HAP-1 (cell line): Measurements from ENCODE around the gene SLC16A2.
"Not testable (repeated sequence)": the region's sequence is repeated elsewhere in the genome, so short reads cannot be mapped to it uniquely, and the experiment has no call there.

Experiments
- DNase-seq, 2 experiments: peaks; one replicate each; pipeline ENCODE4 v3.0.0-alpha.2; 2016 to 2020; ENCODE audit warnings: low spot score in 2 of 2
- H3K27me3 ChIP-seq: fragments of 250-450 bp; sonication (Bioruptor Pico); 2 replicates; pipeline ENCODE4 v1.5.1; 2020; ENCODE audit warnings: low read depth, mild to moderate bottlenecking, moderate library complexity
- H3K36me3 ChIP-seq: fragments of 250-450 bp; sonication (Bioruptor Pico); replicated peaks from 2 replicates; pipeline ENCODE4 v1.5.1; 2020; ENCODE audit warnings: mild to moderate bottlenecking
- H3K4me1 ChIP-seq: fragments of 250-450 bp; sonication (Bioruptor Pico); 2 replicates; pipeline ENCODE4 v1.5.1; 2020; ENCODE audit warnings: mild to moderate bottlenecking
- H3K4me3 ChIP-seq: fragments of 250-450 bp; sonication (Bioruptor Pico); 2 replicates; pipeline ENCODE4 v1.5.1; 2020; ENCODE audit warnings: mild to moderate bottlenecking, moderate library complexity
- H3K9me3 ChIP-seq: fragments of 250-450 bp; sonication (Bioruptor Pico); 2 replicates; pipeline ENCODE4 v1.5.1; 2020; ENCODE audit warnings: mild to moderate bottlenecking, moderate library complexity
- in situ Hi-C: fragments of 300-500 bp; cut with MboI; formaldehyde crosslinking; loops from 3 replicates; pipeline ENCODE4 v1.14.3; 2020; ENCODE audit warnings: low sequenced_read_pairs, inconsistent platforms, mixed read lengths

Gene SLC16A2

GRCh38 chrX:74505437-74505836 is 84.1 kb downstream of the SLC16A2 start:
- H3K4me3 ChIP-seq, result no peak overlapping the region
- no peaks in the 10 kb centered on the region for H3K4me1 ChIP-seq
- in situ Hi-C loops, result no loop called here
- H3K27me3 ChIP-seq, result no peaks in the 10 kb centered on the region
- DNase-seq, result no peak
- no peaks in the 10 kb centered on the region for H3K36me3 ChIP-seq
- H3K9me3 ChIP-seq, result no peaks in the 10 kb centered on the region

DNA sequence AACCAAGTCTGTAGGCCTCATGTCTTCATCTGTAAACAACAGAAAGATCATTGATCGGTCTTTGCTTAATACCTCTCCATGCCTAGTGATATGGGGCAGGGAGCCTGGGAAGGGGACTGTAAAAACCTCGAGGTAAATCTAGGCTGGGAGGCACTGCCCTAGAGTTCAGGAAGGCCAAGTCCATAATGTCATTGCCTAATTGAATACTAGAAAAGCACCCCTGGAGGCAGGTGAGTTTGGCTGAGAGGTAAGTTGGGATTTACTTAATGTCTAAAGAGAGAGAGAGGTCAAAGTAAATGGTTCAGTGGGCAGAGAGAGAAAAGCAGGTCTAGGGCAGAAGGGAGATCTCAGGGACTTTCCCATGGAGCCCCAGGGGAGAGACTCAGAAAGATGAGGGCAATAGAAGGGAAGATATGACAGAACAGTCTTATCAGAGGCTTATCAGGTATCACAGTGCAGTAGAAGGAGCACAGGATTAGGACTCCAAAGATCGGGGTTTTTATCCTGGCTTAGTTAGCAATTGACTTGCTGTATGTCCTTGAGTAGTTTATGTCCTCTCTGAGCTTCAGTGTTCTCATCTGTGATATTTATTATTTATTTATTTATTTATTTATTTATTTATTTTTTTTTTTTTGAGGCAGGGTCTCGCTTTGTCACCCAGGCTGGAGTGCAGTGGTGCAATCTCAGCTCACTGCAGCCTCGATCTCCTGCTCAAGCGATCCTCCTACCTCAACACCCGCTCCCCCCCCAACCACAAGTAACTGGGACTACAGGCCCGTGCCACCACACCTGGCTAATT is 85.2 kb downstream of the SLC16A2 start:
- Histone ChIP-seq H3K9me3 (no peaks in the 10 kb centered on the region), H3K4me1 (no peaks in the 10 kb centered on the region), H3K36me3 (no peaks in the 10 kb centered on the region), H3K27me3 (no peaks in the 10 kb centered on the region), H3K4me3 (no peak overlapping the region)
- in situ Hi-C loops, result no loop called here
- DNase-seq, result no peak

- in situ Hi-C loops, result no loop called here
- no peaks in the 10 kb centered on the region for H3K4me1 ChIP-seq
- H3K9me3 ChIP-seq, result no peaks in the 10 kb centered on the region
- no peak for DNase-seq
- no peak overlapping the region for H3K4me3 ChIP-seq
- H3K27me3 ChIP-seq, result no peaks in the 10 kb centered on the region
- no peaks in the 10 kb centered on the region for H3K36me3 ChIP-seq
Observed at GRCh38 chrX:74507191-74507590, 85.9 kb downstream of the SLC16A2 start.

- no peaks in the 10 kb centered on the region for H3K36me3 ChIP-seq
- no peak for DNase-seq
- no peaks in the 10 kb centered on the region for H3K4me1 ChIP-seq
- H3K4me3 ChIP-seq, result no peak overlapping the region
- in situ Hi-C loops, result no loop called here
- no peaks in the 10 kb centered on the region for H3K9me3 ChIP-seq
- H3K27me3 ChIP-seq, result no peaks in the 10 kb centered on the region
Observed at GRCh38 chrX:74509989-74510388, 88.7 kb downstream of the SLC16A2 start.

DNA sequence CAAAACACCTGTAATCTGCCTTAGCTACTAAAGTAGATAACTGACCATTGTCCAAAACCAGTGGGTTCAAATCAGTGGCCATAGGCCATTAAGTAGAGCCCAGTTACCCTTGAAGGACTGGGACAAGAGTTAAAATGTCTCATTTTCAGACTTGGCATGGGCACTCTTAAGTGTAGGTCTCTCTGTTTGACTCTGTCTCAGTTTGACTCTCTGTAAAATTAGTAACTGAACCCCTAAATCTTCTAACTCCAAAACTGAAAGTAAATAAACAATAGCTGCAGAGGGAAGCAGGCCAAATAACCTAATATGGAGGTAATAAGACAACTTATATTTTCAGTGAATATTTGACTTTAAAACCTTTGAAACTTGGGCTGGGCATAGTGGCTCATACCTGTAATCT is 89.1 kb downstream of the SLC16A2 start:
- no peak overlapping the region for H3K4me3 ChIP-seq
- no peaks in the 10 kb centered on the region for H3K27me3 ChIP-seq
- no peaks in the 10 kb centered on the region for H3K4me1 ChIP-seq
- in situ Hi-C loops, result no loop called here
- H3K9me3 ChIP-seq, result no peaks in the 10 kb centered on the region
- H3K36me3 ChIP-seq, result no peaks in the 10 kb centered on the region
- DNase-seq, result no peak

GRCh38 chrX:74511704-74512103 is 90.4 kb downstream of the SLC16A2 start:
- Histone ChIP-seq H3K4me1 (no peaks in the 10 kb centered on the region), H3K9me3 (no peaks in the 10 kb centered on the region), H3K4me3 (no peak overlapping the region), H3K27me3 (no peaks in the 10 kb centered on the region), H3K36me3 (no peaks in the 10 kb centered on the region)
- in situ Hi-C loops, result no loop called here
- no peak for DNase-seq

DNA sequence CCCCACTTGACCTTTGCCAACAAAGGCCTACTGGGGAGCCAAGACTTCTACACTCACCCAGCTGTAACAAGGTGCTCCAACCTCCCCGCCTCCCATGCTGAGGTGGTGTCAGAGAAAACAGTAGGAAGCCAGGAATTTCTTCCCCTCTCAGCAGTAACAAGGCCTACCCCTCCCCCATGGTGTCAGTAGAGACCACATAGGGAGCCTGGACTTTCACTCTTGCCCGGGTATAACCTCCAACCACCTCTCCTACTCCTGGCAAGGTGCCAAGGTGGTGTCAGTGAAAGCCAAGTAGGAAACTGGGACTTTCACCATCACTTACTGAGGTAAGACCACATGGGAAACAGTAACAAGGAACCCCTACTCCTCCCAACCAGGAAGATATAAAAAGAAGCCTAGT is 93.1 kb downstream of the SLC16A2 start:
- Histone ChIP-seq H3K36me3 (no peaks in the 10 kb centered on the region), H3K27me3 (no peaks in the 10 kb centered on the region), H3K9me3 (no peaks in the 10 kb centered on the region), H3K4me1 (no peaks in the 10 kb centered on the region), H3K4me3 (no peak overlapping the region)
- in situ Hi-C loops, result no loop called here
- DNase-seq, result no peak

DNA sequence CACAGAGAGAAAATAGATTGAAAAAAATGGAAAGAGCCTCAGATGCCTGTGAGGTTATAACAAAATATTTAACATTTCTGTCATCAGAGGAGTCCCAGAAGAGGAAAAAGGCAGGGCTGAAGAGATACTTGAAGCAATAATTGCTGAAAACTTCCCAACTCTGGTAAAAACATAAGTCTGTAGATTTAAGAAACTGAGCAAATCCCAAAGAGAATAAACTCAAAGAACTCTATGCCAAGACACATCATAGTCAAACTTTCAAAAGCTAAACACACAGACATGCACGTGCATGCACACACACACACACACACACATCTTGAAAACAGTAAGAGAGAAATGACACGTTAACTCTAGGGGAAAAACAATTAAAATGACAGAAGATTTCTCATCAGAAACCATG is 94.1 kb downstream of the SLC16A2 start:
- H3K4me1 ChIP-seq, result no peaks in the 10 kb centered on the region
- no peaks in the 10 kb centered on the region for H3K9me3 ChIP-seq
- no peaks in the 10 kb centered on the region for H3K27me3 ChIP-seq
- no peaks in the 10 kb centered on the region for H3K36me3 ChIP-seq
- in situ Hi-C loops, result no loop called here
- no peak for DNase-seq
- no peak overlapping the region for H3K4me3 ChIP-seq

DNA sequence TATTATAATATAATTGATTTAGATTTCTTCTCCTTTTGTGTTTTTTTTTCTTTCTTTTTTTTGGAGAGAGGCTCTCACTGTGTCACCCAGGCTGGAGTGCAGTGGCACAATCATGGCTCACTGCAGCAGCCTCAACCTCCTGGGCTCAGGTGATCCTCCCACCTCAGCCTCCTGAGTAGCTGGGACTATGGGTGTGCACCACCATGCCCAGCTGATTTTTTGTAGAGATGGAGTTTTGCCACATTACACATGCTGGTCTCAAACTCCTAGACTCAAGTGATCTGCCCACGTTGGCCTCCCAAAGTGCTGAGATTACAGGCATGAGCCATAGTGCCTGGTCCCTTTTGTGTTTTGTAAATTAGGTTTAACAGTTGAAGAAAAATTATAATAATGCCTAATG is 94.7 kb downstream of the SLC16A2 start:
- H3K36me3 ChIP-seq, DNase-seq, in situ Hi-C loops, H3K4me1 ChIP-seq, H3K27me3 ChIP-seq, H3K9me3 ChIP-seq, H3K4me3 ChIP-seq: not testable (repeated sequence)

DNA sequence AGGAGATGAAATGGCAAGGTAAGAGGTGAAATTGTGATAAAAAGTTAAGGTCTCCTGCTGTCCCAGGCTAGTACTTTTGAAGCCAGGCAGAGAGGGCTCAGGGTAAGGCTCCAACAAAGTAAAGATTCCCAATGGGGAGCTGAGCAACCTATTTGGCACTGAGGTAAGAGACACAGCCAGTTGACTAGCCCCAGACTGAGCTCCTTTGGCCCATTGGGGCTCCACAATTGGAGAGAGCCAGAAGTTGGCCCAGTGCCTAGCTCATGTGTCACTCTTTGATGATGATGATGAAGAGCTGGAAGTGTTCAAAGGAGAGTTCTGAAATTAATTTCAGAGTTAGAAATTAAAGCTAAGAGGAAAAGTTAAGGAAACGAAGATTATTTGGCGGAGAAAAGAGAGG is 98.6 kb downstream of the SLC16A2 start:
- no peaks in the 10 kb centered on the region for H3K4me1 ChIP-seq
- H3K9me3 ChIP-seq, result no peaks in the 10 kb centered on the region
- H3K36me3 ChIP-seq, result no peaks in the 10 kb centered on the region
- no peaks in the 10 kb centered on the region for H3K27me3 ChIP-seq
- in situ Hi-C loops, result no loop called here
- no peak overlapping the region for H3K4me3 ChIP-seq
- no peak for DNase-seq

DNA sequence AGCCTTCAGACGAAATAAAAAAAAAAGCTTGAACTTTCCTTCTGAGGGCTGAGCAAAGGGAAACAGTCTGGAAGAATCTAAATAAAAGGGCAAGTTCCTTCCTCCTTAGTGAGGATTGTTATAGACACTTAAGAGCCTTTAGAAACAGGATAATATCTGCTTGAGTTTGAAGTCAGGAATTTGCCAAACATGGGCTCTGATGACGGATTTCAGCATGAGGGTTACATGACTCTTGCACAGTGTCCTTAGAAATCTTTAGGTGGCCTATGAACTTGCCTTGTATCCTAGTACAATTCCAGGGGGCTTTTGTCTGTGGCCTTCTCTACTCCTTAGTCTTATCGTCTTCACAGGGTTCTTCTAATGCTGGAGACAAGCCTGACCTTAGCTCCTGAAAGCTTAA is 99.0 kb downstream of the SLC16A2 start:
- H3K4me1 ChIP-seq, result no peaks in the 10 kb centered on the region

DNA sequence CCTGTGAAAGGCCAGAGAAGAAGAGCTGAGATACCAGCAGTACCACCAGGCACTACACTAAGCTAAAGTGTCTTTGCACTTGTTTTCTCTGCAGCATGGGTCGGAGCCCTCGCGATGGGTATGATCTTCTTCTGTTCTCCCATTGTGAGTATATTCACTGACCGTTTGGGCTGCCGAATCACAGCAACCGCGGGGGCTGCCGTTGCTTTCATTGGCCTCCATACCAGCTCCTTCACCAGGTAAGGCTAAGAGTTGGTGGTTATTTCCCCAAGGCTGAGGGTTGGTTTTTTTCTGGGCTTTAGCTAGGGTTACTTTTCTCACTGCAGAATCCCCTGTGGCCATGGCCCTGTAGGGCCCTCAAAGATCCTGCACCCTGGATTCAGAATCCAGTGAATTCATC is 99.6 kb downstream of the SLC16A2 start:
- H3K27me3 ChIP-seq, result no peaks in the 10 kb centered on the region
- no peaks in the 10 kb centered on the region for H3K36me3 ChIP-seq
- no peak overlapping the region for H3K4me3 ChIP-seq
- no peaks in the 10 kb centered on the region for H3K9me3 ChIP-seq
- in situ Hi-C loops, result no loop called here
- no peaks in the 10 kb centered on the region for H3K4me1 ChIP-seq
- no peak for DNase-seq

More for the DNA sequence above, 99.0 kb downstream of the SLC16A2 start:
- Histone ChIP-seq H3K36me3 (no peaks in the 10 kb centered on the region), H3K9me3 (no peaks in the 10 kb centered on the region), H3K27me3 (no peaks in the 10 kb centered on the region), H3K4me3 (no peak overlapping the region)
- in situ Hi-C loops, result no loop called here
- DNase-seq, result no peak

DNA sequence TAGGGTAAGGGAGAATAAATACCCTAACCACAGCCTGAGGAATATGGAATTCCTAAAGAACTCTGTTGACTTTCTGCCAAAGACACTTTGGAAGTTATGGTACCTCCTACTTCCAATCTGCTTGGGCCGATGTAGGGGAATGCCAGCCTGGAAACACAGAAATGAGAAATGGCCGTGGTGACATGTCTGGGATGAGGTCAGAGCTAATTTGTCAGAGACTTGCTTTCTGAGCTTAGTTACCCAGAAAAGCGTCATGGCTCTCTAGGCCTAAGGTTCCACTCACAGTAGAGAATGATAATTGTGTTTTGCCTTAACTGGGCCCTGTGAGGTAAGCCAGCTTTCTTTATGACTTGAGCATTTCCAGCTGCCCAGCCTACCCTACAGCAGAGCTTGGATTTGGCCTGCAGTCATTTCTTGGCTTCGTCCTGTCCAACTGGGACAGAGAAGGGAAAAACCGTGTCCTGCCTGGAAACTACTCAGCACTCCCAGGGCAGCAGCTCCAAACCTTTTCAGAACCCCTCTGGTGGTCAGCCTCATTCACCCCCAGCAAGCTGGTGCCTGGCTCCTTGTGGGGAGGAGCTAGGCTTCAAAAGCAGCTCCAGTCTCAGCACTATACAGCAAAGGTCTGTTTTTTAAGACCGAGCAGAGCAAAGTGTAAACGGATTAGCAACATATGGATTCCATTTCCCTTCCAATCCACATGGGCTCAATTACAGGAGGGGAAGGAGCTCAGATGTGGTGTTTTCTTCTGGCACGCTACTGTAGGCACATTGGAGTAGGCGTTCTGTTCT is 100.9 kb downstream of the SLC16A2 start:
- in situ Hi-C loops, result no loop called here
- no peak for DNase-seq
- H3K9me3 ChIP-seq, result no peaks in the 10 kb centered on the region
- H3K36me3 ChIP-seq, result no peaks in the 10 kb centered on the region
- H3K27me3 ChIP-seq, result no peaks in the 10 kb centered on the region
- H3K4me3 ChIP-seq, result no peak overlapping the region
- H3K4me1 ChIP-seq, result no peaks in the 10 kb centered on the region

- Histone ChIP-seq H3K9me3 (no peaks in the 10 kb centered on the region), H3K4me3 (no peak overlapping the region), H3K36me3 (no peaks in the 10 kb centered on the region), H3K27me3 (no peaks in the 10 kb centered on the region), H3K4me1 (no peaks in the 10 kb centered on the region)
- no peak for DNase-seq
- in situ Hi-C loops, result no loop called here
Observed at GRCh38 chrX:74523224-74523623, 101.9 kb downstream of the SLC16A2 start.
